Mesendoderm (in vitro differentiated cells): ENCODE results near the gene ARHGAP10.

Experiments
- DNase-seq: peaks from one replicate; pipeline ENCODE4 v3.0.0; 2013
- H2AK5ac ChIP-seq: 2 replicates; pipeline ENCODE4 v1.6.1; 2013; ENCODE audit warnings: low read length, inconsistent platforms
- H2BK120ac ChIP-seq: 2 replicates; pipeline ENCODE4 v1.6.1; 2013; ENCODE audit warnings: low read depth, mild to moderate bottlenecking, low read length, moderate library complexity, mixed read lengths
- H2BK15ac ChIP-seq: replicated peaks from 2 replicates; pipeline ENCODE4 v1.6.1; 2013; ENCODE audit warnings: low read depth, mild to moderate bottlenecking, moderate library complexity
- H2BK5ac ChIP-seq: 2 replicates; pipeline ENCODE4 v1.6.1; 2013; ENCODE audit warnings: low read length, inconsistent platforms
- H3K18ac ChIP-seq: 2 replicates; pipeline ENCODE4 v1.6.1; 2013; ENCODE audit warnings: mild to moderate bottlenecking, low read length, mixed read lengths
- H3K23ac ChIP-seq: one replicate; pipeline ENCODE4 v1.6.1; 2013; ENCODE audit warnings: low read length
- H3K27ac ChIP-seq: 2 replicates; pipeline ENCODE4 v1.5.1; 2013; ENCODE audit warnings: low read depth, mild to moderate bottlenecking, inconsistent platforms, low read length, moderate library complexity
- H3K27me3 ChIP-seq: 2 replicates; pipeline ENCODE4 v1.6.1; 2013; ENCODE audit warnings: low read length, control low read depth, mild to moderate bottlenecking, inconsistent platforms; ENCODE audit not compliant: insufficient read depth, poor library complexity
- H3K36me3 ChIP-seq: 2 replicates; pipeline ENCODE4 v1.6.1; 2013; ENCODE audit warnings: low read length, inconsistent platforms; ENCODE audit not compliant: control insufficient read depth, insufficient read depth
- H3K4ac ChIP-seq: one replicate; pipeline ENCODE4 v1.6.1; 2013; ENCODE audit warnings: low read depth, mild to moderate bottlenecking, low read length, moderate library complexity
- H3K4me1 ChIP-seq: 2 replicates; pipeline ENCODE4 v1.6.1; 2013; ENCODE audit warnings: low read depth, low read length, inconsistent platforms; ENCODE audit not compliant: control insufficient read depth
- H3K4me2 ChIP-seq: 2 replicates; pipeline ENCODE4 v1.6.1; 2013; ENCODE audit warnings: low read length
- H3K4me3 ChIP-seq: 2 replicates; pipeline ENCODE4 v1.5.1; 2013; ENCODE audit warnings: mild to moderate bottlenecking, low read length
- H3K56ac ChIP-seq: one replicate; pipeline ENCODE4 v1.6.1; 2013; ENCODE audit warnings: low read length
- H3K79me1 ChIP-seq: 2 replicates; pipeline ENCODE4 v1.6.1; 2013; ENCODE audit warnings: low read length, inconsistent platforms
- H3K79me2 ChIP-seq: 2 replicates; pipeline ENCODE4 v1.6.1; 2013; ENCODE audit warnings: mild to moderate bottlenecking, low read length; ENCODE audit not compliant: control insufficient read depth, insufficient read depth
- H3K9ac ChIP-seq: 2 replicates; pipeline ENCODE4 v1.6.1; 2013; ENCODE audit warnings: low read length, inconsistent platforms
- H4K5ac ChIP-seq: one replicate; pipeline ENCODE4 v1.6.1; 2013; ENCODE audit warnings: low read length
- H4K8ac ChIP-seq: one replicate; pipeline ENCODE4 v1.6.1; 2013; ENCODE audit warnings: low read depth, mild to moderate bottlenecking, control low read depth, low read length, moderate library complexity
- WGBS: extraction: QIAGEN DNeasy Blood & Tissue Kit; methylation state at CpG from one replicate; pipeline ENCODE4 v1.1.7; 2013; ENCODE audit warnings: low lambda C conversion rate, missing lambda C conversion rate; ENCODE audit not compliant: insufficient coverage; ENCODE audit errors: extremely low coverage; 5-methylcytosine and 5-hydroxymethylcytosine counted together

ARHGAP10 gene

DNA sequence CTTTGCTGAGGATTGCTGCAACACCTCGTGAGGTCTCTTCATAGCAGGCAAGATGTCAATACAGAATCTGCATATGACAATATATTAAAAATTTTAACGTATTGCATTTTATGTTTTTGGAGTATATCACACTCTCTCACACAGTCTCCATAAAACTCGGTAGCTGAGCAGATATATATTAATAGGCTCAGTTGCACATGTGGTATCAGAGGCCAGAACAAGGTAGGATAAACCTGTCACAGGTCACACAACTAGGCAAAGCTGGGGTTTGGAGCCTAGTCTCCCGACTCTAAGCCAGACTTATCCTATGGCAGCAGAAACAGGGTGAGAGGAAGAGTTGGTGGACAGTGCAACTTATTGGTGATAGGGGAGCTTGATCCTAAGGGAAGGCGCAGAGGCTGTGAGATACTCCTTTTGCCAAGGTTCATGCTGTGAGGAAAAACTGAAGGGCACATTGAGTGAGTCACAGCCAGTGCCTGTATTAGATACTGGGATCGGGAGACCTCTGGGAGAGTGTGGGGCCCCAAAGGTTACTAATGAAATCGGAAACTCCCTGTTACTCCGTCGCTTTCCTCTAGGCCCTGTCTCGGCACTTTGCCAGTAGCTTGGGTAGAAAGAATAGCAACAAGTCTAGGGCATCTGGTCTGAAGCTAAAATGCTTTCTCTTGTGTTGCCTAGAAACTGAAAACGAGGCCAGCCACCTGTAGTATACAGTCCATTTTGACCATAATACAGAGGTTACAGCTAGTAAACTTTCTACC is 195.7 kb downstream of the ARHGAP10 start:
- Histone ChIP-seq H2BK120ac (no peak overlapping the region), H3K4me3 (no peak overlapping the region), H3K4me1 (no peaks in the 10 kb centered on the region), H2AK5ac (no peak overlapping the region), H3K27ac (no peak overlapping the region), H3K4me2 (no peak overlapping the region), H4K8ac (no peak overlapping the region), H3K79me1 (no peaks in the 10 kb centered on the region), H3K56ac (no peak overlapping the region), H2BK15ac (no peak overlapping the region), H3K23ac (no peak overlapping the region), H3K79me2 (no peaks in the 10 kb centered on the region), H3K27me3 (no peaks in the 10 kb centered on the region), H3K4ac (no peak overlapping the region), H3K18ac (no peak overlapping the region), H3K9ac (no peak overlapping the region), H2BK5ac (no peak overlapping the region), H4K5ac (no peak overlapping the region), H3K36me3 (no peaks in the 10 kb centered on the region)
- DNase-seq = peak; percentile 4
- no CpG with 5 or more reads among the region's 11 CpGs for WGBS

DNA sequence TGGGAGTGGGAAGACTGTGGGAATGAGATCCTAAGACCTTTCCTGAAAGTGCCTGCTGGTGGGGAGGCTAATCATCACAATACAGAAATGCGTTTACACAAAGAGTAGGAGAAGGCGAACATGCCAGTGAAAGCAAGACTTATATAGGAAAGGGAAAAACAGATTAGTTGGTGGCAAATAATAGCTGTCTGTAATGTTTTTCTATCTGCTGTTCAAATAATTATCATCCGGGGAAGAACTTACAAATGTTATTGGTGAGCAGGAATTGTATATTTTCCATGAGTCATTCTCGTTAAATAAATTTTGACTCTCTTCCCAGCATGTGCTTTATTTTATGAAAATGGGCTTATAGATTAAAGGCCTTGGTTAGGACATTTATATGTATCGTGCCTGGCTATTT is 196.5 kb downstream of the ARHGAP10 start:
- no peaks in the 10 kb centered on the region for H3K79me2 ChIP-seq
- H3K23ac ChIP-seq = no peak overlapping the region
- H4K8ac ChIP-seq = no peak overlapping the region
- no peak overlapping the region for H3K56ac ChIP-seq
- no peak overlapping the region for H2AK5ac ChIP-seq
- H3K36me3 ChIP-seq = no peaks in the 10 kb centered on the region
- H3K4ac ChIP-seq = no peak overlapping the region
- no peak overlapping the region for H3K4me3 ChIP-seq
- no peak overlapping the region for H2BK5ac ChIP-seq
- H3K18ac ChIP-seq = no peak overlapping the region
- H2BK15ac ChIP-seq = no peak overlapping the region
- H3K27ac ChIP-seq = no peak overlapping the region
- no CpG with 5 or more reads among the region's 5 CpGs for WGBS
- H3K4me2 ChIP-seq = no peak overlapping the region
- no peak overlapping the region for H2BK120ac ChIP-seq
- no peak for DNase-seq
- no peaks in the 10 kb centered on the region for H3K4me1 ChIP-seq
- no peaks in the 10 kb centered on the region for H3K79me1 ChIP-seq
- no peak overlapping the region for H3K9ac ChIP-seq
- H4K5ac ChIP-seq = no peak overlapping the region
- H3K27me3 ChIP-seq = no peaks in the 10 kb centered on the region

DNA sequence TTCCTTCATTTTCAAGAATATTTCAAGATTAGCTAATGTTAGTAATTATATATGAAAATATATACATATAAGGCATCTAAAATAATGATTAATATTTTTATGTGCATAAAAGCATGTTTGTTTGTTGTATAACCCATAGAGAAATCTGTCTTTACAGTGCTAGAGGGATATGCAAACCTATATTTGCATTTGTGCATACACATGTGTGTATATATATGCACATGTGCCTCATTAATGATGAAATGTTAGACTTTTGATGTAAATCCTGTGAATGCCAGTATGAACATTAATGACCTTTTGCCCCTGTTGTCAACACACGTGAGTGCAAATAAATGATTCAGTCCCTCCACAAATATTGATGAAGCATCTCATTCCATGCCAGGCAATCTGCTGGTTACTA is 197.9 kb downstream of the ARHGAP10 start:
- no peak overlapping the region for H2BK15ac ChIP-seq
- H3K18ac ChIP-seq = no peak overlapping the region

DNA sequence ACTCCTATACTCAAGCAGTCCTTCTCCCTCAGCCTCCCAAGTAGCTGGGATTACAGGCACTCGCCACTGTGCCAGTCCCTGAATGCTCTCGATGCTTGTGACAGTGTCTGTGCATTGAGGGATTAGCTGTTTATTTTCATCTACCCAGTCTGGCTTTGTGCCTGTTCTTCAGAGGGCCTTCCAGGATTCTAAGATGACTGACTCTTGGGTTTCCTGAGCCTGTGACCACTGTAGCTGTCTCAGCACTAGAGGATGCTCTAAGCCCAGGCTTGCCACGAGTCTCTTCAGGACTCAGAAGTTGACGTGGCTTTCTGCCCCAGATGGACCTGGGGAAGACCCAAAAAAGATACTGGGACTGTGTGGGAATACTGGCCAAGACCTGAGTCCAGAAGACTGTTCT is 201.4 kb downstream of the ARHGAP10 start:
- H2BK15ac ChIP-seq = no peak overlapping the region

More for the DNA sequence above, 197.9 kb downstream of the ARHGAP10 start:
- no peak overlapping the region for H3K4me3 ChIP-seq
- no peak overlapping the region for H4K8ac ChIP-seq
- H4K5ac ChIP-seq = no peak overlapping the region
- no peak overlapping the region for H3K4ac ChIP-seq
- no peak overlapping the region for H3K23ac ChIP-seq
- H3K79me2 ChIP-seq = no peaks in the 10 kb centered on the region
- WGBS = no CpG with 5 or more reads among the region's 1 CpG
- no peak overlapping the region for H3K9ac ChIP-seq
- H2BK5ac ChIP-seq = no peak overlapping the region
- DNase-seq = no peak
- no peak overlapping the region for H2AK5ac ChIP-seq
- H2BK120ac ChIP-seq = no peak overlapping the region
- no peak overlapping the region for H3K4me2 ChIP-seq
- H3K56ac ChIP-seq = no peak overlapping the region
- no peaks in the 10 kb centered on the region for H3K4me1 ChIP-seq
- H3K36me3 ChIP-seq = no peaks in the 10 kb centered on the region
- no peaks in the 10 kb centered on the region for H3K27me3 ChIP-seq
- H3K27ac ChIP-seq = no peak overlapping the region
- no peaks in the 10 kb centered on the region for H3K79me1 ChIP-seq

DNA sequence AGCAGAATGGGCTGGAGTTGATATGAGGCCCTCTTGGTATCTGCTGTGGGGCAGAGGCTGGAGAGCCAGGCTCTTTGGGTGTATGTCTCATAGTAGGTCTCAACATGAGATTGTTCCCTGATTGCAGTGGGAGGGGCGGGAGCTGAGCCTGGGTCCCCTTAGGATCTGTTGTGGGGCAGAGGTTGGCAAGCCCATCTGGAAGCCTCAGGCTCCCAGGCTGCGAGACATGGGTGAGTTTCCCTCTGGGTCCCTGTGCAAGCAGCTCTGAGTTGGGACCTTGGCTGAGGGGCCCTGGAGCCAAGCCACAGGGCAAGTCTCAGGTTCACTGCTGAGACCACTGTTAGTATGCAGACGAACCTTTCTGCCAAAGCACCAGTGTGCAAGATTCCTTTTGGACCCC is 201.9 kb downstream of the ARHGAP10 start:
- no peak overlapping the region for H3K27ac ChIP-seq
- H3K9ac ChIP-seq = no peak overlapping the region
- H4K5ac ChIP-seq = no peak overlapping the region
- H3K79me1 ChIP-seq = no peaks in the 10 kb centered on the region
- no peaks in the 10 kb centered on the region for H3K4me1 ChIP-seq
- no peak overlapping the region for H4K8ac ChIP-seq
- H2AK5ac ChIP-seq = no peak overlapping the region
- no peak overlapping the region for H3K4ac ChIP-seq
- H3K36me3 ChIP-seq = no peaks in the 10 kb centered on the region
- H3K4me3 ChIP-seq = no peak overlapping the region
- H3K4me2 ChIP-seq = no peak overlapping the region
- H3K56ac ChIP-seq = no peak overlapping the region
- no peaks in the 10 kb centered on the region for H3K27me3 ChIP-seq
- H3K79me2 ChIP-seq = no peaks in the 10 kb centered on the region
- H2BK120ac ChIP-seq = no peak overlapping the region
- no peak overlapping the region for H3K23ac ChIP-seq
- H3K18ac ChIP-seq = no peak overlapping the region
- no peak for DNase-seq
- WGBS = no CpG with 5 or more reads among the region's 3 CpGs
- no peak overlapping the region for H2BK15ac ChIP-seq
- H2BK5ac ChIP-seq = no peak overlapping the region

More for the DNA sequence above, 201.4 kb downstream of the ARHGAP10 start:
- H3K27ac ChIP-seq = no peak overlapping the region
- peak; percentile 40 for DNase-seq
- no peaks in the 10 kb centered on the region for H3K79me1 ChIP-seq
- H3K27me3 ChIP-seq = no peaks in the 10 kb centered on the region
- no peak overlapping the region for H2AK5ac ChIP-seq
- no peak overlapping the region for H3K23ac ChIP-seq
- no peaks in the 10 kb centered on the region for H3K4me1 ChIP-seq
- H3K9ac ChIP-seq = no peak overlapping the region
- no peak overlapping the region for H3K56ac ChIP-seq
- H3K79me2 ChIP-seq = no peaks in the 10 kb centered on the region
- no CpG with 5 or more reads among the region's 4 CpGs for WGBS
- H2BK5ac ChIP-seq = no peak overlapping the region
- H4K5ac ChIP-seq = no peak overlapping the region
- no peak overlapping the region for H3K18ac ChIP-seq
- no peak overlapping the region for H3K4me3 ChIP-seq
- H3K4ac ChIP-seq = no peak overlapping the region
- no peak overlapping the region for H2BK120ac ChIP-seq
- H4K8ac ChIP-seq = no peak overlapping the region
- H3K4me2 ChIP-seq = no peak overlapping the region
- H3K36me3 ChIP-seq = no peaks in the 10 kb centered on the region

DNA sequence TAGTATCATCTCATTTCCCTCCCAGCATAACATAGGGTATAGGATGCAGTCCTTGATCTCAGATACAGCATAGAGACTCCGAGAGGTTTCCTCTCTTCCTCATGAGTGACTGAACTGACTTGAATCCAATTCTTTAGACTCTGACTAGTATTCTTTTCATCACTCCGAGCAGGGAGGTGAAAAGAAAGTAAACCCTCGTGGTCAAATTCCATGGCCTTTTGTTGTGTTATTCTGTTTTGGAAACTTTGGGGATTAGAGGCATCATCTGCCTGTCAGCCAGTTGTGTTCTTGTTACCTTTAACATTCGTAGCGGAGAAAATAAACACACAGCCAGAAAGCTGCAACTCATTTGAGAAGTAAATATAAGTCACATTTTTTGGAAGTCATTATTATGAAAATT is 206.6 kb downstream of the ARHGAP10 start:
- H2BK120ac ChIP-seq = no peak overlapping the region
- no peak overlapping the region for H3K56ac ChIP-seq
- H3K4me1 ChIP-seq = no peaks in the 10 kb centered on the region
- no peak overlapping the region for H3K4me3 ChIP-seq
- H3K23ac ChIP-seq = no peak overlapping the region
- H3K27ac ChIP-seq = no peak overlapping the region
- no peak overlapping the region for H2AK5ac ChIP-seq
- H3K4ac ChIP-seq = no peak overlapping the region
- H4K8ac ChIP-seq = no peak overlapping the region
- WGBS = no CpG with 5 or more reads among the region's 5 CpGs
- H3K18ac ChIP-seq = no peak overlapping the region
- DNase-seq = no peak
- no peaks in the 10 kb centered on the region for H3K79me1 ChIP-seq
- no peak overlapping the region for H4K5ac ChIP-seq
- no peak overlapping the region for H3K4me2 ChIP-seq
- no peaks in the 10 kb centered on the region for H3K27me3 ChIP-seq
- no peak overlapping the region for H3K9ac ChIP-seq
- H3K36me3 ChIP-seq = no peaks in the 10 kb centered on the region
- no peak overlapping the region for H2BK5ac ChIP-seq
- no peak overlapping the region for H2BK15ac ChIP-seq
- H3K79me2 ChIP-seq = no peaks in the 10 kb centered on the region
